GM18505 (cell line): Measurements from ENCODE around the gene ATIC.

Experiments used
- ATAC-seq: cut with Tn5 transposase; IDR thresholded peaks from one replicate; pipeline ENCODE4 v1.9.1; 2021; ENCODE audit not compliant: unreplicated experiment
- POLR2A ChIP-seq: IDR thresholded peaks from 4 replicates; pipeline ENCODE4 v1.6.1; 2011; ENCODE audit warnings: borderline replicate concordance; ENCODE audit not compliant: insufficient read depth, insufficient read length; ENCODE audit errors: extremely low read depth

ATIC gene

GRCh38 chr2:215396595-215397313 lies 84.9 kb downstream of the ATIC start:
- ATAC-seq: no peak
- no peak for TF ChIP-seq POLR2A

- ATAC-seq: no peak
- no peak for TF ChIP-seq POLR2A
These were observed 85.9 kb downstream of the ATIC start for GRCh38 chr2:215397632-215398341.

- no peak for TF ChIP-seq POLR2A
- ATAC-seq: no peak
These were observed 87.3 kb downstream of the ATIC start for GRCh38 chr2:215399067-215399716.
